Measurements from ENCODE around the gene GNA12.

GNA12 gene

GRCh38 chr7:2815875-2816245, 28.2 kb downstream of the GNA12 start:
- DNase-seq (ENCODE audit: low read depth), result no peak

- no peak for DNase-seq (ENCODE audit: low read depth)
Measured at GRCh38 chr7:2814946-2815874, 28.9 kb downstream of the GNA12 start.

GRCh38 chr7:2814186-2814945, 29.7 kb downstream of the GNA12 start:
- no peak for DNase-seq (ENCODE audit: low read depth)

GRCh38 chr7:2813350-2814185, 30.5 kb downstream of the GNA12 start:
- no peak for DNase-seq (ENCODE audit: low read depth)

- no peak for DNase-seq (ENCODE audit: low read depth)
Measured at GRCh38 chr7:2812831-2813230, 31.3 kb downstream of the GNA12 start.

GRCh38 chr7:2812114-2812487, 32.0 kb downstream of the GNA12 start:
- no peak for DNase-seq (ENCODE audit: low read depth)

GRCh38 chr7:2811476-2812113, 32.5 kb downstream of the GNA12 start:
- DNase-seq (ENCODE audit: low read depth), result no peak

GRCh38 chr7:2810682-2811415, 33.3 kb downstream of the GNA12 start:
- no peak for DNase-seq (ENCODE audit: low read depth)

- no peak for DNase-seq (ENCODE audit: low read depth)
Measured at GRCh38 chr7:2809903-2810625, 34.0 kb downstream of the GNA12 start.

GRCh38 chr7:2808891-2809665, 35.0 kb downstream of the GNA12 start:
- DNase-seq (ENCODE audit: low read depth), result no peak

GRCh38 chr7:2807845-2808772, 36.0 kb downstream of the GNA12 start:
- no peak for DNase-seq (ENCODE audit: low read depth)

- no peak for DNase-seq (ENCODE audit: low read depth)
Measured at GRCh38 chr7:2807460-2807844, 36.7 kb downstream of the GNA12 start.

- DNase-seq (ENCODE audit: low read depth), result no peak
Measured at GRCh38 chr7:2806571-2806970, 37.5 kb downstream of the GNA12 start.

- DNase-seq (ENCODE audit: low read depth), result no peak
Measured at GRCh38 chr7:2805213-2805944, 38.7 kb downstream of the GNA12 start.

- DNase-seq (ENCODE audit: low read depth), result no peak
Measured at GRCh38 chr7:2804227-2804763, 39.8 kb downstream of the GNA12 start.

- no peak for DNase-seq (ENCODE audit: low read depth)
Measured at GRCh38 chr7:2803755-2804154, 40.4 kb downstream of the GNA12 start.

GRCh38 chr7:2803342-2803692, 40.8 kb downstream of the GNA12 start:
- no peak for DNase-seq (ENCODE audit: low read depth)
